Neural cell (in vitro differentiated cells): Measurements from ENCODE around the gene GPX6. TPM values are rescaled to one million over a fixed set of nuclear protein-coding genes. Genes with fewer than 3 reads are reported as not detected.

ENCODE experiments used
- H2AFZ ChIP-seq: fragments of 200-600, 300-800 bp; sonication (generic), shearing (Covaris generic); 2 replicates; pipeline ENCODE4 v1.6.0; 2014; ENCODE audit warnings: low read depth, mild to moderate bottlenecking, antibody characterized with exemption, low read length, moderate library complexity
- H3F3A ChIP-seq: fragments of 200-600 bp; shearing (Covaris generic); 2 replicates; pipeline ENCODE4 v1.6.1; 2016; ENCODE audit warnings: mild to moderate bottlenecking, moderate library complexity, mixed read lengths, antibody characterized with exemption, low read length; ENCODE audit not compliant: insufficient read depth, poor library complexity, severe bottlenecking
- H3K27ac ChIP-seq: fragments of 200-600, 300-800 bp; sonication (generic), shearing (Covaris generic); 2 replicates; pipeline ENCODE4 v1.5.1; 2014; ENCODE audit warnings: mild to moderate bottlenecking, low read length, moderate library complexity
- H3K27me3 ChIP-seq: fragments of 300-800, 200-600 bp; sonication (generic), shearing (Covaris generic); 2 replicates; pipeline ENCODE4 v1.6.0; 2014; ENCODE audit warnings: mild to moderate bottlenecking, low read depth, low read length, moderate library complexity; ENCODE audit not compliant: insufficient read depth
- H3K36me3 ChIP-seq: fragments of 300-800, 200-600 bp; sonication (generic), shearing (Covaris generic); 2 replicates; pipeline ENCODE4 v1.5.1; 2014; ENCODE audit warnings: mild to moderate bottlenecking, antibody characterized with exemption, low read length, moderate library complexity; ENCODE audit not compliant: insufficient read depth
- H3K4me2 ChIP-seq: fragments of 300-800, 200-600 bp; sonication (generic), shearing (Covaris generic); 2 replicates; pipeline ENCODE4 v1.6.0; 2014; ENCODE audit warnings: mild to moderate bottlenecking, low read length
- H3K4me3 ChIP-seq: fragments of 300-800, 200-600 bp; sonication (generic), shearing (Covaris generic); 2 replicates; pipeline ENCODE4 v1.5.1; 2014; ENCODE audit warnings: mild to moderate bottlenecking, low read length, moderate library complexity
- H3K79me2 ChIP-seq: fragments of 200-600 bp; shearing (Covaris generic); replicated peaks from 2 replicates; pipeline ENCODE4 v1.6.0; 2014; ENCODE audit warnings: mild to moderate bottlenecking, low read length, moderate library complexity; ENCODE audit not compliant: insufficient read depth
- H3K9ac ChIP-seq: fragments of 300-800, 200-600 bp; sonication (generic), shearing (Covaris generic); 2 replicates; pipeline ENCODE4 v1.6.1; 2016; ENCODE audit warnings: mild to moderate bottlenecking, low read length, mixed read lengths
- H3K9me2 ChIP-seq: fragments of 200-600 bp; shearing (Covaris generic); 2 replicates; pipeline ENCODE4 v1.6.1; 2016; ENCODE audit warnings: mild to moderate bottlenecking, low read length, mixed read lengths; ENCODE audit not compliant: insufficient read depth
- H3K9me3 ChIP-seq: fragments of 200-600, 300-800 bp; sonication (generic), shearing (Covaris generic); 2 replicates; pipeline ENCODE4 v1.6.1; 2016; ENCODE audit warnings: mild to moderate bottlenecking, mixed run types, low read length, moderate library complexity, mixed read lengths
- H4K20me1 ChIP-seq: fragments of 200-600 bp; shearing (Covaris generic); 2 replicates; pipeline ENCODE4 v1.6.1; 2016; ENCODE audit warnings: mild to moderate bottlenecking, mixed run types; ENCODE audit not compliant: insufficient read depth
- CTCF ChIP-seq: fragments of 450-650 bp; IDR thresholded peaks from 2 replicates; pipeline ENCODE4 v1.5.1; 2014; ENCODE audit warnings: antibody characterized with exemption, mild to moderate bottlenecking, moderate library complexity; ENCODE audit not compliant: poor library complexity, severe bottlenecking
- EP300 ChIP-seq: fragments of 450-650 bp; conservative IDR thresholded peaks from 2 replicates; pipeline ENCODE4 v1.6.1; 2014; ENCODE audit warnings: antibody characterized with exemption, mild to moderate bottlenecking, moderate library complexity; ENCODE audit not compliant: poor library complexity, severe bottlenecking
- EZH2 ChIP-seq: fragments of 200-600, 300-800 bp; shearing (Covaris generic), sonication (generic); IDR thresholded peaks from 2 replicates; pipeline ENCODE4 v1.6.1; 2014; ENCODE audit warnings: antibody characterized with exemption, low read length, borderline replicate concordance, mild to moderate bottlenecking; ENCODE audit not compliant: insufficient read depth, poor library complexity, severe bottlenecking
- POLR2AphosphoS5 ChIP-seq: IDR thresholded peaks from 2 replicates; pipeline ENCODE4 v1.6.1; 2012
- RAD21 ChIP-seq: fragments of 450-650 bp; conservative IDR thresholded peaks from 2 replicates; pipeline ENCODE4 v1.6.1; 2014; ENCODE audit warnings: antibody characterized with exemption, mild to moderate bottlenecking, moderate library complexity
- REST ChIP-seq: IDR thresholded peaks from 2 replicates; pipeline ENCODE4 v1.6.1; 2012; ENCODE audit warnings: borderline replicate concordance
- SMC3 ChIP-seq: fragments of 450-650 bp; conservative IDR thresholded peaks from 2 replicates; pipeline ENCODE4 v1.6.1; 2014; ENCODE audit warnings: antibody characterized with exemption, mild to moderate bottlenecking, moderate library complexity; ENCODE audit not compliant: poor library complexity
- TAF1 ChIP-seq: IDR thresholded peaks from 2 replicates; pipeline ENCODE4 v1.6.1; 2012; ENCODE audit warnings: low read depth
- polyA plus RNA-seq: library from polyadenylated mRNA; depleted of rRNA; stranded (reverse); fragments of >200 nt; gene quantifications from 2 replicates; pipeline ENCODE4 v1.2.3, GENCODE V29; 2014

Gene GPX6
- polyA plus RNA-seq, 1 donor from 2014 or later = not detected

- H3K79me2 ChIP-seq = no peaks in the 10 kb centered on the region
- no peaks in the 10 kb centered on the region for H3K9me3 ChIP-seq
- H3K27me3 ChIP-seq = no peaks in the 10 kb centered on the region
- H3K9me2 ChIP-seq = no peaks in the 10 kb centered on the region
- no peaks in the 10 kb centered on the region for H3F3A ChIP-seq
- peak overlapping the region; percentile 80 for H3K4me2 ChIP-seq
- peak overlapping the region; percentile 33 for H3K27ac ChIP-seq
- peak overlapping the region; percentile 54 for H2AFZ ChIP-seq
- no peaks in the 10 kb centered on the region for H4K20me1 ChIP-seq
- peak overlapping the region; percentile 23 for H3K9ac ChIP-seq
- no peaks in the 10 kb centered on the region for H3K36me3 ChIP-seq
- H3K4me3 ChIP-seq = peak overlapping the region; percentile 65
- TF ChIP-seq CTCF = peak; percentile 33
- no peak for TF ChIP-seq RAD21
- TF ChIP-seq EP300 = no peak
- TF ChIP-seq SMC3 = peak; percentile 17
Measured at GRCh38 chr6:28543651-28544610, 28.3 kb upstream of the GPX6 start.

- no peak overlapping the region for H3K27ac ChIP-seq
- H3K27me3 ChIP-seq = no peaks in the 10 kb centered on the region
- no peak overlapping the region for H3K9ac ChIP-seq
- H3F3A ChIP-seq = no peaks in the 10 kb centered on the region
- H3K4me2 ChIP-seq = peak overlapping the region; percentile 80
- peak overlapping the region; percentile 65 for H3K4me3 ChIP-seq
- no peak overlapping the region for H2AFZ ChIP-seq
- no peaks in the 10 kb centered on the region for H3K9me2 ChIP-seq
- H3K79me2 ChIP-seq = no peaks in the 10 kb centered on the region
- no peaks in the 10 kb centered on the region for H3K36me3 ChIP-seq
- TF ChIP-seq REST (no peak), EZH2 (no peak), TAF1 (peak; percentile 40), POLR2AphosphoS5 (no peak), SMC3 (peak; percentile 52), RAD21 (peak; percentile 44), EP300 (no peak), CTCF (peak; percentile 62)
- no peaks in the 10 kb centered on the region for H4K20me1 ChIP-seq
- H3K9me3 ChIP-seq = no peaks in the 10 kb centered on the region
Measured at GRCh38 chr6:28542440-28543296, 27.1 kb upstream of the GPX6 start.
